ENCODE measurements around the gene MOB3B.

MOB3B gene

GRCh38 chr9:27462846-27463245, 66.8 kb downstream of the MOB3B start:
- TF ChIP-seq, protein P1, sequence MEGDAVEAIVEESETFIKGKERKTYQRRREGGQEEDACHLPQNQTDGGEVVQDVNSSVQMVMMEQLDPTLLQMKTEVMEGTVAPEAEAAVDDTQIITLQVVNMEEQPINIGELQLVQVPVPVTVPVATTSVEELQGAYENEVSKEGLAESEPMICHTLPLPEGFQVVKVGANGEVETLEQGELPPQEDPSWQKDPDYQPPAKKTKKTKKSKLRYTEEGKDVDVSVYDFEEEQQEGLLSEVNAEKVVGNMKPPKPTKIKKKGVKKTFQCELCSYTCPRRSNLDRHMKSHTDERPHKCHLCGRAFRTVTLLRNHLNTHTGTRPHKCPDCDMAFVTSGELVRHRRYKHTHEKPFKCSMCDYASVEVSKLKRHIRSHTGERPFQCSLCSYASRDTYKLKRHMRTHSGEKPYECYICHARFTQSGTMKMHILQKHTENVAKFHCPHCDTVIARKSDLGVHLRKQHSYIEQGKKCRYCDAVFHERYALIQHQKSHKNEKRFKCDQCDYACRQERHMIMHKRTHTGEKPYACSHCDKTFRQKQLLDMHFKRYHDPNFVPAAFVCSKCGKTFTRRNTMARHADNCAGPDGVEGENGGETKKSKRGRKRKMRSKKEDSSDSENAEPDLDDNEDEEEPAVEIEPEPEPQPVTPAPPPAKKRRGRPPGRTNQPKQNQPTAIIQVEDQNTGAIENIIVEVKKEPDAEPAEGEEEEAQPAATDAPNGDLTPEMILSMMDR (IDR thresholded peaks at IDR 0.05): no peak

DNA sequence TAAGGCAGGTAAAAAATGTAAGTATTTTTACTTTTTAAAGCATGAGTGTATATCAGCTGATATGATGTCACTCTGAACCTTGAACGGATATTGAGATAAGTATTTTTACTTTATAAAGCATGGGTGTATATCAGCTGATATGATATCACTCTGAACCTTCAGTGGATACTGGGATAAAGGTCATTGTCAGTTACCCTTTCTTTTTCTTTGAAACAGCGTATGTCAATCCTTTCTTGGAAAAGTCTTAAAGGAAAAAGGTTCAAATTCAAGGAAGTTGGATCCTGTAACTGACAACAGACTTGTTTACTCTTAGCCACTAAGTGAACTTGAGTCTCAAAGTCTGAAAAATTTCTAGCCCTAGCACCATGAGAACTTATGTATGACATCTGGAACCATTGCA, 67.2 kb downstream of the MOB3B start:
- TF ChIP-seq, protein P1 (IDR thresholded peaks at IDR 0.05): no peak

GRCh38 chr9:27460226-27461023, 69.2 kb downstream of the MOB3B start:
- TF ChIP-seq, protein P1 (IDR thresholded peaks at IDR 0.05): no peak

DNA sequence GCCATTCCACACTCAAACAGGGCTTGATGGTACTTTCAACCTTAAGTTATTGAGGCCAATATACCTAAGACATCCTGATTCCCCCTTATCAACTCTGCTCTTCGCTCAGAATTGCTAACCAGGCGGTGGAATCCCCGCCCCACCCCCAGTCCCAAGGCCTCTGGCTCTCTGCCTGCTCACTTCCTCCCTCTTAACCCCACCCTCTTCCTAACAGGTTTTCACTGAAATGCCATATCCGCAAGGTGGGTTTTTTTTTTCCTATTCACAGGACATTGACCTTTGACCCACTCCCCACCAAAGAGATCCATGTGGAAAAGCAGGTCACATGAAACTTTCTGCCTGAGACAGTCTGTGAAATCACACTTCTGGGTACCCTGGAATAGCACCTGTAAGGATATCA, 72.2 kb downstream of the MOB3B start:
- TF ChIP-seq, protein P1 (IDR thresholded peaks at IDR 0.05): no peak

DNA sequence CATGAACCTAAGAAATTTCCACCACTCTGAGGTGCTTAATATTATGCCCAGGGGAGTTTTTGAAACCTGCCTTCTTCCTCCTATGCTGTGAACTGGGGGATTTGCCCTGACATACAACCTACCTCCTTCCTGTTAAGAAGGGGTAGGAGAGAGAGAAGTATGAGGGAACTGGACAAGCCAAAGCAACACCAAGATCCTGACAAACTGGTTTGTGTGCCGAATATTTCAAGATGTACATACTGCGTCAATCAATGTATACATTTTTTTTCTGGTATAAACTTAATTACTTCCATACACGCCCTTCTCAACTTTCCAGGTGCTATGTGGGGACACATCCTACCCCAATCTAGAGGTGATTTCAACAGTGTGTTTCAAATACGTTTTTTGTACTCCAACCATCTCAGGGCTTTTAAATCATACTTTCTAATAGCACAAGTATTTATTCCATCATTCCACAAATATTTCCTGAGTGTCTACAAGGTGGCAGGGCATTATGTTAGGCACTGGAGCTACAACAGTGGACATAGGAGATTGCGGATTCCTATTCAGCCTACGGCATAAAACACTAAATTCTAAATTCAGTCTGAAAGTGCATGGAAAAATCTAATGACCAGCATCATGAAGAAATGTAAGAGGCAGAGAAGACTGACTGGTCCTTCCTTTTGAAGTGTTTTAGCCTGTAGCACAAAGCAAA, 75.6 kb downstream of the MOB3B start:
- TF ChIP-seq, protein P1 (IDR thresholded peaks at IDR 0.05): no peak

DNA sequence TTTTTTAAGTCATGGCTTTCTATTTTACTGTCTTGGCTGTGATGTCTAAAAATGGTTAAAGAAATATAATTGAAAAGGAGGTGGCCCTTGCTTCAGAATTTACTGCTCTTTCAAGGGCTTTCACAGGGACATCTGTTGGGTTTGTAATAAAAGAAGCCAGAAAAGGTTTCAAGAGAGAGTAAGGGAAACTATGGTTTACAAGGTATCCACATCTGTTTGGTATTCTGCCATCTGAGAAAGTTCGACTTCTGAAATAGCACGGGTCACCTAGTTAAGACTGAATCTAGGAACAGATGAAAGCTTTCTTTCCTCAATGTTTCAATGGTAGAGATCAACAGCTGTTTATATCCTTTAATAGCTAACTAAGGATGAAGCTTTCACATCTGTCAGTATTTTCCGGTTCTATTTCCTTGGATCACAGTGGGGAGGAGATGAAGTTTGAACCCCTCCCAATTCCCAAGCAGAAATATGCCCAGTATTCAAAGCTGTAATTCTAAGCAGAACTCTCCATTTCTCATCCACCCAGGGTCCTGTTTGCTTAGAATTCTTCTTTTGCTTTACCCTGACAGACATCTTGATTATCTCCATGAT, 78.3 kb downstream of the MOB3B start:
- TF ChIP-seq, protein P1 (IDR thresholded peaks at IDR 0.05): no peak

DNA sequence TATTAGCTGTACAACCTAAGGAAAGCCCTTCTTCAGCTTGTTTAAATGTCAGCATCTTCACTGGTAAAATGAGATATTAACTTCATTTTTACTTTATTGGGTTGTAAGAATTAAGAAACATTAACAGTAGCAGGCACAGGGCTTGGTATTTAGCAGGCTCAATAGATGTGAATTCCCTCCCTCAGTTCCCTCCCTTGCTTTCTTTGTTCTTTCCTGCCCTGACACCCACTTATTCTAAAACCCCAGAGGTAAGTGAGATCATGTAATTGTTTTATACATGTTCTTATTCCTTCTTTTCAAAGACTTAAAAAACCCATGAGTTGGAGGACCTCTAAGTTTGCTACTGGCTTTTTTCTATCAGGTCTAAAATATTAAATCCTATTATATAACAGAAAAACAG, 78.9 kb downstream of the MOB3B start:
- TF ChIP-seq, protein P1 (IDR thresholded peaks at IDR 0.05): no peak
